HepG2 (cell line): ENCODE results near the gene ACBD5. TPM values are rescaled to one million over a fixed set of nuclear protein-coding genes. Genes with fewer than 3 reads are reported as not detected.

Source experiments
- CEBPG ChIP-seq: IDR thresholded peaks from 2 replicates; pipeline ENCODE4 v1.6.1; 2016
- ELF1 ChIP-seq: sonication (generic); formaldehyde crosslinking; IDR thresholded peaks from 2 replicates; pipeline ENCODE4 v1.4.0; 2020; ENCODE audit warnings: missing genetic modification reagents
- FOXJ3 ChIP-seq: sonication (generic); formaldehyde crosslinking; IDR thresholded peaks from 2 replicates; pipeline ENCODE4 v1.4.0; 2020; ENCODE audit warnings: missing genetic modification reagents, mild to moderate bottlenecking, borderline replicate concordance
- HMG20B ChIP-seq: conservative IDR thresholded peaks from 2 replicates; pipeline ENCODE4 v1.6.1; 2016; ENCODE audit warnings: missing genetic modification reagents, missing compliant biosample characterization
- HNF1B ChIP-seq: sonication (generic); formaldehyde crosslinking; IDR thresholded peaks from 2 replicates; pipeline ENCODE4 v1.5.1; 2020; ENCODE audit warnings: mild to moderate bottlenecking, moderate library complexity, missing genetic modification reagents
- MAFK ChIP-seq, 2 experiments: IDR thresholded peaks in 1 of 2; conservative IDR thresholded peaks in 1 of 2; 2 replicates each; pipeline ENCODE4 v1.6.1; 2011; ENCODE audit warnings: improper control_type of control experiment in 2 of 2, low read length in 2 of 2
- MEIS2 ChIP-seq: sonication (generic); formaldehyde crosslinking; IDR thresholded peaks from 2 replicates; pipeline ENCODE4 v1.9.0; 2021; ENCODE audit warnings: mild to moderate bottlenecking, missing genetic modification reagents
- NFKB2 ChIP-seq: sonication (generic); formaldehyde crosslinking; IDR thresholded peaks from 2 replicates; pipeline ENCODE4 v1.4.0; 2020; ENCODE audit warnings: missing genetic modification reagents, borderline replicate concordance
- SOX5 ChIP-seq: IDR thresholded peaks from 2 replicates; pipeline ENCODE4 v1.6.1; 2016; ENCODE audit warnings: borderline replicate concordance
- SOX6 ChIP-seq, 2 experiments: fragments of 450-650 bp in 1 of 2; sonication (generic) in 1 of 2; formaldehyde crosslinking in 1 of 2; IDR thresholded peaks; 2 replicates each; pipeline versions ENCODE4 v1.4.0 to v1.6.1; 2017 to 2020; ENCODE audit warnings: antibody characterized with exemption in 1 of 2, mild to moderate bottlenecking in 1 of 2, missing genetic modification reagents in 1 of 2
- TCF12 ChIP-seq, 2 experiments: fragments of 450-650 bp in 1 of 2; sonication (generic) in 1 of 2; formaldehyde crosslinking in 1 of 2; IDR thresholded peaks; 2 replicates each; pipeline versions ENCODE4 v1.6.1 to v1.8.0; 2017 to 2022; ENCODE audit warnings: antibody characterized with exemption in 1 of 2, mild to moderate bottlenecking in 1 of 2, missing genetic modification reagents in 1 of 2, moderate library complexity in 1 of 2
- ZFP36L2 ChIP-seq: sonication (generic); formaldehyde crosslinking; IDR thresholded peaks from 2 replicates; pipeline ENCODE4 v1.4.0; 2020; ENCODE audit warnings: missing genetic modification reagents
- ZFY ChIP-seq: sonication (generic); formaldehyde crosslinking; IDR thresholded peaks from 2 replicates; pipeline ENCODE4 v1.4.0; 2020; ENCODE audit warnings: missing genetic modification reagents
- ZKSCAN5 ChIP-seq: sonication (generic); formaldehyde crosslinking; IDR thresholded peaks from 2 replicates; pipeline ENCODE4 v1.5.1; 2020; ENCODE audit warnings: mild to moderate bottlenecking, missing genetic modification reagents
- ZNF232 ChIP-seq: sonication (generic); formaldehyde crosslinking; IDR thresholded peaks from 2 replicates; pipeline ENCODE4 v1.4.0; 2020; ENCODE audit warnings: missing genetic modification reagents, borderline replicate concordance
- ZNF646 ChIP-seq: sonication (generic); formaldehyde crosslinking; IDR thresholded peaks from 2 replicates; pipeline ENCODE4 v1.9.0; 2021; ENCODE audit warnings: mild to moderate bottlenecking, missing genetic modification reagents
- ZNF652 ChIP-seq: IDR thresholded peaks from 2 replicates; pipeline ENCODE4 v1.6.1; 2016; ENCODE audit warnings: low read depth, borderline replicate concordance
- polyA plus RNA-seq, 8 experiments: library from polyadenylated mRNA; depleted of rRNA in 3 of 8; stranded (reverse) in 7 of 8; unstranded in 1 of 8; fragments of >200 nt; fragmentation: Illumina TruSeq in 4 of 8; extraction: Trizol in 4 of 8; gene quantifications; 2 replicates each; pipeline versions ENCODE4 v1.2.1 to v1.2.3, GENCODE V29; 2011 to 2016; ENCODE audit warnings: low read depth in 4 of 8, missing spikeins in 1 of 8, mixed read lengths in 1 of 8; ENCODE audit not compliant: insufficient read depth in 1 of 8
- total RNA-seq, 5 experiments: library from RNA; depleted of rRNA; stranded (reverse); fragments of >200 nt; fragmentation: Illumina TruSeq; extraction: Trizol; gene quantifications; 2 replicates each; pipeline ENCODE4 v1.2.3, GENCODE V29; 2016; ENCODE audit warnings: low read depth in 1 of 5
- TF ChIP-seq, protein P1 (sequence below): sonication (generic); formaldehyde crosslinking; IDR thresholded peaks from 2 replicates; pipeline ENCODE4 v1.4.0; 2020; ENCODE audit warnings: missing genetic modification reagents

Gene ACBD5
- total and polyA plus RNA-seq, 2 of the 13 experiments (the other 11 are each of a cell fraction or from before 2014, with no cell fraction given), result 10.3 to 14.8 TPM

GRCh38 chr10:27240212-27241009 lies at the start of gene ACBD5 (continued):
- TF ChIP-seq HNF1B (peak; percentile 34; the same call in 1 of the 2 replicates), HMG20B (CRISPR knock-in tag) (no peak; the same call in 1 of the 2 replicates), ZNF652 (CRISPR knock-in tag) (no peak), SOX6 (IDR thresholded peaks at IDR 0.05) (no peak), SOX6 (CRISPR knock-in tag; IDR thresholded peaks at IDR 0.05) (peak; percentile 70), TCF12 (IDR thresholded peaks at IDR 0.05) (no peak), TCF12 (CRISPR knock-in tag; IDR thresholded peaks at IDR 0.05) (no peak; the same call in 1 of the 2 replicates), MAFK (conservative IDR thresholded peaks at IDR 0.05 in 1 of 2, IDR thresholded peaks at IDR 0.05 in 1 of 2; ENCODE audit: low read length in 2 of 2) (no peak), MEIS2 (CRISPR knock-in tag) (peak; percentile 20; the same call in 1 of the 2 replicates), ZFP36L2 (CRISPR knock-in tag) (no peak), ZFY (peak; percentile 83), CEBPG (no peak), ZNF646 (CRISPR knock-in tag) (peak; percentile 24; the same call in 1 of the 2 replicates), FOXJ3 (CRISPR knock-in tag) (0 out of 2 replicates have a peak, but pooled peaks have one; percentile 45), ELF1 (0 out of 2 replicates have a peak, but pooled peaks have one; percentile 32), ZKSCAN5 (0 out of 2 replicates have a peak, but pooled peaks have one; percentile 39), SOX5 (CRISPR knock-in tag) (peak; percentile 25; the same call in 1 of the 2 replicates), NFKB2 (CRISPR knock-in tag) (peak; percentile 74; the same call in 1 of the 2 replicates), ZNF232 (CRISPR knock-in tag) (no peak)
- TF ChIP-seq, protein P1, sequence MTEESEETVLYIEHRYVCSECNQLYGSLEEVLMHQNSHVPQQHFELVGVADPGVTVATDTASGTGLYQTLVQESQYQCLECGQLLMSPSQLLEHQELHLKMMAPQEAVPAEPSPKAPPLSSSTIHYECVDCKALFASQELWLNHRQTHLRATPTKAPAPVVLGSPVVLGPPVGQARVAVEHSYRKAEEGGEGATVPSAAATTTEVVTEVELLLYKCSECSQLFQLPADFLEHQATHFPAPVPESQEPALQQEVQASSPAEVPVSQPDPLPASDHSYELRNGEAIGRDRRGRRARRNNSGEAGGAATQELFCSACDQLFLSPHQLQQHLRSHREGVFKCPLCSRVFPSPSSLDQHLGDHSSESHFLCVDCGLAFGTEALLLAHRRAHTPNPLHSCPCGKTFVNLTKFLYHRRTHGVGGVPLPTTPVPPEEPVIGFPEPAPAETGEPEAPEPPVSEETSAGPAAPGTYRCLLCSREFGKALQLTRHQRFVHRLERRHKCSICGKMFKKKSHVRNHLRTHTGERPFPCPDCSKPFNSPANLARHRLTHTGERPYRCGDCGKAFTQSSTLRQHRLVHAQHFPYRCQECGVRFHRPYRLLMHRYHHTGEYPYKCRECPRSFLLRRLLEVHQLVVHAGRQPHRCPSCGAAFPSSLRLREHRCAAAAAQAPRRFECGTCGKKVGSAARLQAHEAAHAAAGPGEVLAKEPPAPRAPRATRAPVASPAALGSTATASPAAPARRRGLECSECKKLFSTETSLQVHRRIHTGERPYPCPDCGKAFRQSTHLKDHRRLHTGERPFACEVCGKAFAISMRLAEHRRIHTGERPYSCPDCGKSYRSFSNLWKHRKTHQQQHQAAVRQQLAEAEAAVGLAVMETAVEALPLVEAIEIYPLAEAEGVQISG (CRISPR knock-in tag), result peak; percentile 77
